ENCODE results near the gene TSEN2.

The TSEN2 gene

GRCh38 chr3:12557473-12558100 lies 73.3 kb downstream of the TSEN2 start:
- DNase-seq, result no peak

DNA sequence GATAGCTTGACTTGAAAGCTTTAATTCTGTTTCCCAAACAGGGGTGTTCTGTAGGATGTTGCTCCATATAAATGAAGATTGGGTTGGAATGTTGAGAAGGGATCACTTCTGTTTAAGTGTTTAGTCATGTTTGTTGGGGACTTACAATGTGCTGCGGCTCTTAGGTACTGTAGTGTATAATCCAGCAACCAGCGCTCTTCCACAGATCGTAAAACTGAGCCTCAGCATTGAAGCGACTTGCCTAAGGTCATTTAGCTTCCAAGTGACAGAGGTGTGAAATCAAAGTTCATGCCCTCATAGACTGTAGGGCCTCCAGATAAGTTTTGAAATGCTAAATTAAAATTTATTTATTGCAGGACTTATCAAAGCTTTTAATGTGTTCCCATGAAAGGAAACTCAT lies 74.4 kb downstream of the TSEN2 start:
- DNase-seq, result no peak

GRCh38 chr3:12559520-12559919 lies 75.2 kb downstream of the TSEN2 start:
- DNase-seq, result no peak

GRCh38 chr3:12560505-12561190 lies 76.4 kb downstream of the TSEN2 start:
- no peak for DNase-seq

GRCh38 chr3:12561397-12561796 lies 77.1 kb downstream of the TSEN2 start:
- DNase-seq, result no peak

DNA sequence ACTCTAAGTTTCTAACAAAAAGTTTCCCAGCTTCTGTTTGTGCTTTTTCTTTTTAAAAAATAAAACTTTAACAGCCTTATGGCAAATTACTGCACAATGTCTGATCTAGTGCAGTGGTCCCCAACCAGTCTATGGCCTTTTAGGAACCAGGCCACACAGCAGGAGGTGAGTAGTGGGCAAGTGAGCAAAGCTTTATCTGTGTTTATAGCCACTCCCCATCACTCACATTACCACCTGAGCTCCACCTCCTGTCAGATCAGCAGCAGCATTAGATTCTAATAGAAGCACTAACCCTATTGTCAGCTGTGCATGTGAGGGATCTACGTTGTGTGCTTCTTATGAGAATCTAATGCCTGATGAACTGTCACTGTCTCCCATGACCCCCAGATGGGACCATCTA lies 78.2 kb downstream of the TSEN2 start:
- no peak for DNase-seq

DNA sequence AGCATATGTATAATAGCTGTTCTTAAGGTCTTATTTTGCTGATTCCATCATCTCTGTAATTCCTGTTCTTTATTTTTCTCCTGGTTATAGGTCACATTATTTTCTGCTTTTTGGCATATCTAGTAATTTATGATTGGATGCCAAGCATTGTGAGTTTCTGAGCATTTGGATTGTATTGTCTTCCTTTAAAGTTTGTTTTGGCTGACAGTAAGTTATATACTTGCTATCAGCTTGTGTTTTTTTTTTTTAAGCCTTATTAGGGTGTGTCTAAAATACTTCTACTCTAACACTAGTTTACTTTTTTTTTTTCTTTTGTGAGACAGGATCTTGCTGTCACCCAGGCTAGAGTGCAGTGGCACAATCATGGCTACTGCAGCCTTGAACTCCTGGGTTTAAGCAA lies 82.7 kb downstream of the TSEN2 start:
- no peak for DNase-seq

DNA sequence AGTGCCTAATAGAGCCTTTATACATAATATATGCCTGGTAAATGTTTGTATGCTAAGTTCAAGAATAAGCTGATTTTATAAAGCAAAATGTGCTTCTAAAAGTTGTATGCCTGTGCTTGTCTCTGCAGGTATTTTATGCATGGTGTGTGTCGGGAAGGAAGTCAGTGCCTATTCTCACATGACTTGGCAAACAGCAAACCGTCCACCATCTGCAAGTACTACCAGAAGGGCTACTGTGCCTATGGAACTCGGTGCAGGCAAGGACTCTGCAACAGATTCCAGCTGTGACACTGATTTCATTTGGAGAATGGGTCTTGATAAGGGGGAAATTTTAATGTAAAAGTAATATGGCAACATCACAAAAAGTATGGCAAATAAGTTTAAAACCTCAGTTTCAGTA lies 84.5 kb downstream of the TSEN2 start:
- no peak for DNase-seq

DNA sequence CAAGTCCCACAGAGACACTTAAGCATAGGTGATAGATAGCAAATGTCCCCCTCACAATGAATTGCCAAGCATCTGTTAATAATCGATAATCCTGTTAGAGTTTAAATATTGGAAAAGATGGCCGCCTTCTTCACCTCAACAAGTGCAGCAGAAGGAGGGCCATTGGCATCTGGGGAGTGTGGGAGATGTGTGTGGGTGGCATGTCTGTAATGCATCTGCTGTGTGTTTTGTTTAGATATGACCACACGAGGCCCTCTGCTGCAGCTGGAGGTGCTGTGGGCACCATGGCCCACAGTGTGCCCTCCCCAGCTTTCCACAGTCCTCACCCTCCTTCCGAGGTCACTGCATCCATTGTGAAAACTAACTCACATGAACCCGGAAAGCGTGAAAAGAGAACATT lies 85.6 kb downstream of the TSEN2 start:
- DNase-seq, result no peak

DNA sequence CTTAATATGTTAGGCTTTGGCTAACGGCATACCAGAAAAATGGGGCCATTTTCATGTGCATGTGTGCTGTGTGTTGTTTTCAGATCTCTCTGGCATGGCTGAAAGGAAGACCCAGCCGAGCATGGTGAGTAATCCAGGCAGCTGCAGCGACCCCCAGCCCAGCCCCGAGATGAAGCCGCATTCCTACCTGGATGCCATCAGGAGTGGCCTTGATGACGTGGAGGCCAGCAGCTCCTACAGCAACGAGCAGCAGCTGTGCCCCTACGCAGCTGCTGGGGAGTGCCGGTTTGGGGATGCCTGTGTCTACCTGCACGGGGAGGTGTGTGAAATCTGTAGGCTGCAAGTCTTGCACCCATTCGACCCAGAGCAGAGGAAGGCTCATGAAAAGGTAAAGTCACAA lies 87.7 kb downstream of the TSEN2 start:
- DNase-seq, result no peak

DNA sequence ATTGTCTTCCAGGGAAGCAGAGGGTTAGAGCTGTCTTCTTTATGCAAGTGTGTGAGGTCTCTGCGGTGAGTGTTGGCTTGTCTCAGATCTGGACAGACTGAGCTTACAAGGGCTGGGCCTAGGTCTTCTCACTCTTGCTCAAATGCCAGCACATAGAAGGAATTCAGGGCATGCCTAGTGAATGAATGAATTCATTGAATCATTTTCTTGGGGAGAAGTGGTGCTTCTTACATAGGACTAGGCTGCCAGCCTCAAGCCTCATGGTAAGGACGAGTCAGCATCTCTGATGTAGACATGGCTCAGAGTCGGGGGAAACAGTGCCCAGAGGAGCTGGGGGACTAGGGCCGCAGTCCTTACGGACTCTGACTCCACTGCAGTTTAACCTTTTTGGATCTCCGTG lies 89.9 kb downstream of the TSEN2 start:
- no peak for DNase-seq

GRCh38 chr3:12574661-12575060 lies 90.4 kb downstream of the TSEN2 start:
- no peak for DNase-seq

- no peak for DNase-seq
These were observed 93.1 kb downstream of the TSEN2 start for GRCh38 chr3:12577379-12577778.

DNA sequence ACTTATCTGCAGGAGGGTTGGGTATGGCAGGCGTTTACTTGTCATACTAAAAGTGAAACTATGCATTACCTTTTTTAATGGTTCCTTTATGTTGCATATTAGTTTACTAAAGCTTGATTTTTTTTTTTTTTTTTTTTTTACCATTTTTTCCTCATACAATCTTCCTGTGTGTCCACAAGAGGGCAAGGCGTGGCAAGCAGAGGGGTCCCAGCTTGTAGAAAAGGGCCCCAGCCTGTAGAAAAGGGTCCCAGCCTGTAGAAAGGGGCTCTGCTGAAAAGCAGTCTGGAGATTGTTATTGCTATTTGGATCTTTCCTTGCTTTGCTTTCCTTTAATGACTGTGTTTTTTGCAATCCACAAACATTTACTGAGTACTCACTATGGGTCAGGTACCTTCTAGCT lies 94.5 kb downstream of the TSEN2 start:
- no peak for DNase-seq

GRCh38 chr3:12579456-12579855 lies 95.2 kb downstream of the TSEN2 start:
- no peak for DNase-seq

DNA sequence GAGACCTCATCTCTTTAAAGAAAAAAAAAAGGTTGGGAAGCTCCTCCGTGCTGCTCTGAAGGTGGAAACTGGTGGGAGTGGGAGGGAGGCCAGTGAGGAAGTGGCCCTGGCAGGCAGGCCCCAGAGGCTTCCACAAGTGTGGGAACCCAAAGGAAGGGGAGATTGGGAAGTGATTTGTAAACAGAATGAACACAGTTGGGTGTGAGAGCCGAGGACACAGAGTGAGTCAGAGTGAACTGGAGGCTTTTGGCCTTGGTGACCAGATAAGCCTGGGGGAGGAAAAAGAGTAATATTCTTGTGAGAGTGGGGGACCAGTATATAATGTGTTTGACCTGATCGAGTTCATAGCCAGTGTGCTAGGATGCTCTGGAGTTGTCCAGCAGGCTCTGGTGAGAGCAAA lies 95.6 kb downstream of the TSEN2 start:
- no peak for DNase-seq

GRCh38 chr3:12582730-12583129 lies 98.5 kb downstream of the TSEN2 start:
- DNase-seq, result no peak

Measured in right forelimb (tissue), 1 donor.